ENCODE data around the gene DHX35.

DNA sequence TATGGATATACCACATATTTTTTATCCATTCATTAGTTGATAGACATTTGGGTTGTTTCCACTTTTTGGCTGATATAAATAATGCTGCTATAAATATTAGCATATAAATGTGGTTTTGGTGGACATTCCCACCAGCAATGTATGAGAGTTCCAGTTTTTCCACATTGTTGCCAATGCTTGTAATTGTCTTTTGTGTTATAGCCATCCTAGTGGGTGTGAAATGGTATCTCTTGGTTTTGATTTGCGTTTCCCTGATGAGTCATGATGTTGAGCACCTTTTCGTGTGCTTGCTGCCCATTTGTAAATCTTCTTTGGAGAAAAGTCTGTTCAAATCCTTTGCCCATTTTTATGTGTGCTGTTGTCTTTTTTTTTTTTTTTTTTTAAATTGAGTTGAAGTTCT, 54.4 kb downstream of the DHX35 start:
- TF ChIP-seq, protein P1, sequence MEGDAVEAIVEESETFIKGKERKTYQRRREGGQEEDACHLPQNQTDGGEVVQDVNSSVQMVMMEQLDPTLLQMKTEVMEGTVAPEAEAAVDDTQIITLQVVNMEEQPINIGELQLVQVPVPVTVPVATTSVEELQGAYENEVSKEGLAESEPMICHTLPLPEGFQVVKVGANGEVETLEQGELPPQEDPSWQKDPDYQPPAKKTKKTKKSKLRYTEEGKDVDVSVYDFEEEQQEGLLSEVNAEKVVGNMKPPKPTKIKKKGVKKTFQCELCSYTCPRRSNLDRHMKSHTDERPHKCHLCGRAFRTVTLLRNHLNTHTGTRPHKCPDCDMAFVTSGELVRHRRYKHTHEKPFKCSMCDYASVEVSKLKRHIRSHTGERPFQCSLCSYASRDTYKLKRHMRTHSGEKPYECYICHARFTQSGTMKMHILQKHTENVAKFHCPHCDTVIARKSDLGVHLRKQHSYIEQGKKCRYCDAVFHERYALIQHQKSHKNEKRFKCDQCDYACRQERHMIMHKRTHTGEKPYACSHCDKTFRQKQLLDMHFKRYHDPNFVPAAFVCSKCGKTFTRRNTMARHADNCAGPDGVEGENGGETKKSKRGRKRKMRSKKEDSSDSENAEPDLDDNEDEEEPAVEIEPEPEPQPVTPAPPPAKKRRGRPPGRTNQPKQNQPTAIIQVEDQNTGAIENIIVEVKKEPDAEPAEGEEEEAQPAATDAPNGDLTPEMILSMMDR (IDR thresholded peaks at IDR 0.05): peak in 1 of 6 experiments; percentile 6
- no peak for TF ChIP-seq POLR2A (IDR thresholded peaks at IDR 0.05)

Data from esophagus squamous epithelium (tissue), 4 donors.